GM18868 (cell line): ENCODE results near the gene SLC1A5.
"Not testable (repeated sequence)": the region's sequence is repeated elsewhere in the genome, so short reads cannot be mapped to it uniquely, and the experiment has no call there.

ENCODE experiments used
- ATAC-seq: cut with Tn5 transposase; IDR thresholded peaks from one replicate; pipeline ENCODE4 v1.9.1; 2021; ENCODE audit warnings: mild to moderate bottlenecking, moderate library complexity; ENCODE audit not compliant: unreplicated experiment

The SLC1A5 gene

GRCh38 chr19:46788262-46788967, at the start of gene SLC1A5:
TSS of gene SLC1A5 (minus strand) at chr19:46788594. CDS start at chr19:46787965, 629 bp downstream.
- ATAC-seq: peak; percentile 75

GRCh38 chr19:46838160-46838559, 49.8 kb upstream of the SLC1A5 start:
- no peak for ATAC-seq

- ATAC-seq: no peak
Measured at GRCh38 chr19:46834984-46835383, 46.6 kb upstream of the SLC1A5 start.

GRCh38 chr19:46834121-46834520, 45.7 kb upstream of the SLC1A5 start:
- no peak for ATAC-seq

- no peak for ATAC-seq
Measured at GRCh38 chr19:46830864-46831263, 42.5 kb upstream of the SLC1A5 start.

GRCh38 chr19:46828484-46828883, 40.1 kb upstream of the SLC1A5 start:
- no peak for ATAC-seq

- no peak for ATAC-seq
Measured at GRCh38 chr19:46825731-46826055, 37.3 kb upstream of the SLC1A5 start.

GRCh38 chr19:46824890-46825730, 36.7 kb upstream of the SLC1A5 start:
- ATAC-seq: no peak

- ATAC-seq: no peak
Measured at GRCh38 chr19:46823049-46823448, 34.7 kb upstream of the SLC1A5 start.

GRCh38 chr19:46822410-46822787, 34.0 kb upstream of the SLC1A5 start:
- not testable (repeated sequence) for ATAC-seq

GRCh38 chr19:46821512-46822409, 33.4 kb upstream of the SLC1A5 start:
- ATAC-seq: peak; percentile 40

- ATAC-seq: no peak
Measured at GRCh38 chr19:46818812-46819211, 30.4 kb upstream of the SLC1A5 start.

- ATAC-seq: no peak
Measured at GRCh38 chr19:46815833-46816627, 27.6 kb upstream of the SLC1A5 start.

GRCh38 chr19:46813839-46814358, 25.5 kb upstream of the SLC1A5 start:
- ATAC-seq: no peak

GRCh38 chr19:46812977-46813838, 24.8 kb upstream of the SLC1A5 start:
- ATAC-seq: no peak

GRCh38 chr19:46809534-46810272, 21.3 kb upstream of the SLC1A5 start:
- ATAC-seq: no peak

GRCh38 chr19:46806656-46807055, 18.3 kb upstream of the SLC1A5 start:
- no peak for ATAC-seq

GRCh38 chr19:46804432-46804831, 16.0 kb upstream of the SLC1A5 start:
- not testable (repeated sequence) for ATAC-seq

GRCh38 chr19:46803555-46803954, 15.2 kb upstream of the SLC1A5 start:
- no peak for ATAC-seq
